Measurements from ENCODE around the gene ACAN.

ACAN gene

GRCh38 chr15:88764448-88764847, 38.8 kb upstream of the ACAN start:
- H3K79me1 ChIP-seq (ENCODE audit: low read depth, low read length): no peaks in the 10 kb centered on the region
- no peak overlapping the region for H3K23ac ChIP-seq (ENCODE audit: low read depth, low read length, poor library complexity)
- no peak overlapping the region for H2BK12ac ChIP-seq (ENCODE audit: low read length)
- no peaks in the 10 kb centered on the region for H3K36me3 ChIP-seq (replicated peaks in 1 of 2; ENCODE audit: control insufficient read depth in 2 of 2, insufficient read depth in 2 of 2, low read length in 2 of 2)
- H3K4me1 ChIP-seq (ENCODE audit: control insufficient read depth in 2 of 2, insufficient read depth in 1 of 2, low read depth in 1 of 2, low read length in 2 of 2): no peaks in the 10 kb centered on the region
- H3K4me3 ChIP-seq (ENCODE audit: low read length in 2 of 2): no peak overlapping the region
- no peak overlapping the region for H3K4me2 ChIP-seq (ENCODE audit: insufficient read depth, low read length, poor library complexity, severe bottlenecking)
- H2AK5ac ChIP-seq (ENCODE audit: low read depth, low read length): no peak overlapping the region
- no peak overlapping the region for H3K18ac ChIP-seq (ENCODE audit: low read length)
- DNase-seq (ENCODE audit: low spot score): no peak
- no peaks in the 10 kb centered on the region for H3K9me3 ChIP-seq (replicated peaks in 1 of 2; ENCODE audit: control insufficient read depth in 2 of 2, insufficient read depth in 1 of 2, low read depth in 1 of 2, low read length in 2 of 2)
- no peak overlapping the region for H2BK15ac ChIP-seq (ENCODE audit: low read length)
- WGBS, 2 donors (ENCODE audit: extremely low coverage in 2 of 2, insufficient read length in 2 of 2, insufficient replicate concordance in 1 of 2): no CpG with 5 or more reads among the region's 1 CpG
- H3K14ac ChIP-seq (ENCODE audit: low read length): no peak overlapping the region
- H4K8ac ChIP-seq (ENCODE audit: low read depth, low read length): no peak overlapping the region
- H2AFZ ChIP-seq (ENCODE audit: low read length): no peak overlapping the region
- H3K9ac ChIP-seq (ENCODE audit: low read depth, low read length, poor library complexity): no peak overlapping the region
- no peak overlapping the region for H2BK5ac ChIP-seq (ENCODE audit: low read length)
- no peak overlapping the region for H4K91ac ChIP-seq (ENCODE audit: low read depth, low read length, poor library complexity)
- no peak overlapping the region for H3K27ac ChIP-seq (replicated peaks; ENCODE audit: low read length)
- peaks cover 0 to 36% (median 0%) of the 10 kb centered on the region in 3 experiments for H3K27me3 ChIP-seq (ENCODE audit: control insufficient read depth in 3 of 3, insufficient read depth in 3 of 3, low read depth in 1 of 3, low read length in 3 of 3)
- H3K4ac ChIP-seq (ENCODE audit: low read length): no peak overlapping the region
- H2BK120ac ChIP-seq (ENCODE audit: low read depth, low read length): no peak overlapping the region

- peaks cover 0 to 44% (median 4%) of the 10 kb centered on the region in 3 experiments for H3K27me3 ChIP-seq (ENCODE audit: control insufficient read depth in 3 of 3, insufficient read depth in 3 of 3, low read depth in 1 of 3, low read length in 3 of 3)
- H3K4me3 ChIP-seq (ENCODE audit: low read length in 2 of 2): no peak overlapping the region
- WGBS, 2 donors (ENCODE audit: extremely low coverage in 2 of 2, insufficient read length in 2 of 2, insufficient replicate concordance in 1 of 2): 100% methylated on average over 1 of the region's 2 CpGs; no CpG with 5 or more reads in 1 of the 2 donors
- peaks cover 0 to 4% of the 10 kb centered on the region in 2 donors for H3K4me1 ChIP-seq (ENCODE audit: control insufficient read depth in 2 of 2, insufficient read depth in 1 of 2, low read depth in 1 of 2, low read length in 2 of 2)
- no peak overlapping the region for H3K4ac ChIP-seq (ENCODE audit: low read length)
- H2AFZ ChIP-seq (ENCODE audit: low read length): no peak overlapping the region
- no peak for DNase-seq (ENCODE audit: low spot score)
- no peak overlapping the region for H2BK5ac ChIP-seq (ENCODE audit: low read length)
- no peak overlapping the region for H3K27ac ChIP-seq (replicated peaks; ENCODE audit: low read length)
- H3K36me3 ChIP-seq (replicated peaks in 1 of 2; ENCODE audit: control insufficient read depth in 2 of 2, insufficient read depth in 2 of 2, low read length in 2 of 2): no peaks in the 10 kb centered on the region
- H2AK5ac ChIP-seq (ENCODE audit: low read depth, low read length): no peak overlapping the region
- no peak overlapping the region for H2BK12ac ChIP-seq (ENCODE audit: low read length)
- no peak overlapping the region for H4K91ac ChIP-seq (ENCODE audit: low read depth, low read length, poor library complexity)
- H3K14ac ChIP-seq (ENCODE audit: low read length): no peak overlapping the region
- peaks cover 3 to 4% of the 10 kb centered on the region in 2 donors for H3K9me3 ChIP-seq (replicated peaks in 1 of 2; ENCODE audit: control insufficient read depth in 2 of 2, insufficient read depth in 1 of 2, low read depth in 1 of 2, low read length in 2 of 2)
- no peaks in the 10 kb centered on the region for H3K79me1 ChIP-seq (ENCODE audit: low read depth, low read length)
- H3K4me2 ChIP-seq (ENCODE audit: insufficient read depth, low read length, poor library complexity, severe bottlenecking): no peak overlapping the region
- no peak overlapping the region for H2BK15ac ChIP-seq (ENCODE audit: low read length)
- H3K18ac ChIP-seq (ENCODE audit: low read length): no peak overlapping the region
- H2BK120ac ChIP-seq (ENCODE audit: low read depth, low read length): no peak overlapping the region
- no peak overlapping the region for H3K23ac ChIP-seq (ENCODE audit: low read depth, low read length, poor library complexity)
- no peak overlapping the region for H3K9ac ChIP-seq (ENCODE audit: low read depth, low read length, poor library complexity)
- H4K8ac ChIP-seq (ENCODE audit: low read depth, low read length): no peak overlapping the region
Observed at GRCh38 chr15:88765212-88765611, 38.0 kb upstream of the ACAN start.

GRCh38 chr15:88769161-88769971, 33.9 kb upstream of the ACAN start:
- H3K4me1 ChIP-seq (ENCODE audit: control insufficient read depth in 2 of 2, insufficient read depth in 1 of 2, low read depth in 1 of 2, low read length in 2 of 2): peaks cover 0 to 4% of the 10 kb centered on the region in 2 donors
- peak overlapping the region; percentile 32 for H3K23ac ChIP-seq (ENCODE audit: low read depth, low read length, poor library complexity)
- H2BK12ac ChIP-seq (ENCODE audit: low read length): no peak overlapping the region
- H3K14ac ChIP-seq (ENCODE audit: low read length): no peak overlapping the region
- peaks cover 0 to 43% (median 4%) of the 10 kb centered on the region in 3 experiments for H3K27me3 ChIP-seq (ENCODE audit: control insufficient read depth in 3 of 3, insufficient read depth in 3 of 3, low read depth in 1 of 3, low read length in 3 of 3)
- DNase-seq (ENCODE audit: low spot score): no peak
- no peak overlapping the region for H4K91ac ChIP-seq (ENCODE audit: low read depth, low read length, poor library complexity)
- H3K4me3 ChIP-seq (ENCODE audit: low read length in 2 of 2): peak overlapping the region in 1 of 2 donors; percentile 36
- H3K4ac ChIP-seq (ENCODE audit: low read length): no peak overlapping the region
- WGBS, 2 donors (ENCODE audit: extremely low coverage in 2 of 2, insufficient read length in 2 of 2, insufficient replicate concordance in 1 of 2): no CpG with 5 or more reads among the region's 38 CpGs
- H3K18ac ChIP-seq (ENCODE audit: low read length): peak overlapping the region; percentile 94
- no peak overlapping the region for H2BK5ac ChIP-seq (ENCODE audit: low read length)
- H3K4me2 ChIP-seq (ENCODE audit: insufficient read depth, low read length, poor library complexity, severe bottlenecking): peak overlapping the region; percentile 46
- H3K9ac ChIP-seq (ENCODE audit: low read depth, low read length, poor library complexity): no peak overlapping the region
- H2BK15ac ChIP-seq (ENCODE audit: low read length): no peak overlapping the region
- H2BK120ac ChIP-seq (ENCODE audit: low read depth, low read length): no peak overlapping the region
- H3K9me3 ChIP-seq (replicated peaks in 1 of 2; ENCODE audit: control insufficient read depth in 2 of 2, insufficient read depth in 1 of 2, low read depth in 1 of 2, low read length in 2 of 2): peaks cover 4 to 6% of the 10 kb centered on the region in 2 donors
- peak overlapping the region; percentile 57 for H2AFZ ChIP-seq (ENCODE audit: low read length)
- H4K8ac ChIP-seq (ENCODE audit: low read depth, low read length): no peak overlapping the region
- no peak overlapping the region for H2AK5ac ChIP-seq (ENCODE audit: low read depth, low read length)
- no peaks in the 10 kb centered on the region for H3K79me1 ChIP-seq (ENCODE audit: low read depth, low read length)
- H3K36me3 ChIP-seq (replicated peaks in 1 of 2; ENCODE audit: control insufficient read depth in 2 of 2, insufficient read depth in 2 of 2, low read length in 2 of 2): no peaks in the 10 kb centered on the region
- H3K27ac ChIP-seq (replicated peaks; ENCODE audit: low read length): no peak overlapping the region

GRCh38 chr15:88775776-88776175, 27.5 kb upstream of the ACAN start:
- Histone ChIP-seq H3K4ac (ENCODE audit: low read length) (no peak overlapping the region), H3K27me3 (ENCODE audit: control insufficient read depth in 3 of 3, insufficient read depth in 3 of 3, low read depth in 1 of 3, low read length in 3 of 3) (peaks cover 0 to 4% (median 0%) of the 10 kb centered on the region in 3 experiments), H2AK5ac (ENCODE audit: low read depth, low read length) (no peak overlapping the region), H3K9ac (ENCODE audit: low read depth, low read length, poor library complexity) (no peak overlapping the region), H3K27ac (replicated peaks; ENCODE audit: low read length) (no peak overlapping the region), H3K4me1 (ENCODE audit: control insufficient read depth in 2 of 2, insufficient read depth in 1 of 2, low read depth in 1 of 2, low read length in 2 of 2) (no peaks in the 10 kb centered on the region), H3K23ac (ENCODE audit: low read depth, low read length, poor library complexity) (no peak overlapping the region), H3K4me3 (ENCODE audit: low read length in 2 of 2) (no peak overlapping the region), H3K9me3 (replicated peaks in 1 of 2; ENCODE audit: control insufficient read depth in 2 of 2, insufficient read depth in 1 of 2, low read depth in 1 of 2, low read length in 2 of 2) (peaks cover 2 to 4% of the 10 kb centered on the region in 2 donors), H2BK120ac (ENCODE audit: low read depth, low read length) (no peak overlapping the region), H2AFZ (ENCODE audit: low read length) (no peak overlapping the region), H4K91ac (ENCODE audit: low read depth, low read length, poor library complexity) (no peak overlapping the region), H3K79me1 (ENCODE audit: low read depth, low read length) (no peaks in the 10 kb centered on the region), H2BK5ac (ENCODE audit: low read length) (no peak overlapping the region), H3K36me3 (replicated peaks in 1 of 2; ENCODE audit: control insufficient read depth in 2 of 2, insufficient read depth in 2 of 2, low read length in 2 of 2) (no peaks in the 10 kb centered on the region), H2BK15ac (ENCODE audit: low read length) (no peak overlapping the region), H4K8ac (ENCODE audit: low read depth, low read length) (no peak overlapping the region), H3K18ac (ENCODE audit: low read length) (no peak overlapping the region), H3K4me2 (ENCODE audit: insufficient read depth, low read length, poor library complexity, severe bottlenecking) (no peak overlapping the region), H3K14ac (ENCODE audit: low read length) (no peak overlapping the region), H2BK12ac (ENCODE audit: low read length) (no peak overlapping the region)
- WGBS, 2 donors (ENCODE audit: extremely low coverage in 2 of 2, insufficient read length in 2 of 2, insufficient replicate concordance in 1 of 2): no CpG with 5 or more reads among the region's 4 CpGs
- no peak for DNase-seq (ENCODE audit: low spot score)

Measured in neuronal stem cell (in vitro differentiated cells).